TTC549 (cell line): ENCODE results near the gene NUTF2.

ENCODE experiments used
- FAIRE-seq: peaks from 2 replicates; lab custom pipeline; 2012; peaks lifted over from hg19 to GRCh38; lab: Jason Lieb, UNC

Gene NUTF2

GRCh38 chr16:67837811-67838210, 8.9 kb upstream of the NUTF2 start:
- FAIRE-seq: no peak

GRCh38 chr16:67841198-67841815, 5.4 kb upstream of the NUTF2 start:
- no peak for FAIRE-seq

- FAIRE-seq: no peak
Observed at GRCh38 chr16:67841816-67842508, 4.8 kb upstream of the NUTF2 start, which contains the start of gene THAP11. Gene THAP11 (plus strand): TSS chr16:67842320. CDS start chr16:67842555, 235 bp downstream.

GRCh38 chr16:67842509-67843342, 4.0 kb upstream of the NUTF2 start:
- FAIRE-seq: no peak

- FAIRE-seq: no peak
Observed at GRCh38 chr16:67843343-67843765, 3.4 kb upstream of the NUTF2 start.

GRCh38 chr16:67844497-67844896, 2.2 kb upstream of the NUTF2 start:
- no peak for FAIRE-seq

- FAIRE-seq: no peak
Observed at GRCh38 chr16:67845291-67846062, 1.3 kb upstream of the NUTF2 start.

DNA sequence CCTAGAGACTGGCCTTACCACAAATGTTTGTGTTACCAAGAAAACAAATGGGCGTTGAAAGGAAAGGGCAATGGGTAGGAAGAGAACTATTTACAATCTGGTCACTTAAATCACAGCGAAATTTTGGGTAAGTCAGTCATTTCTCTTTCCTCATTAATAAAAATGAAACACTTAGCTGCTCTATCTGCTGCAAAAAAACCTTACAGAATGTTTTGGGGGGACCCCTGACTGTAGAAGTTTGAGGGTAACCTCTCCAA, 742 bp upstream of the NUTF2 start:
- no peak for FAIRE-seq

DNA sequence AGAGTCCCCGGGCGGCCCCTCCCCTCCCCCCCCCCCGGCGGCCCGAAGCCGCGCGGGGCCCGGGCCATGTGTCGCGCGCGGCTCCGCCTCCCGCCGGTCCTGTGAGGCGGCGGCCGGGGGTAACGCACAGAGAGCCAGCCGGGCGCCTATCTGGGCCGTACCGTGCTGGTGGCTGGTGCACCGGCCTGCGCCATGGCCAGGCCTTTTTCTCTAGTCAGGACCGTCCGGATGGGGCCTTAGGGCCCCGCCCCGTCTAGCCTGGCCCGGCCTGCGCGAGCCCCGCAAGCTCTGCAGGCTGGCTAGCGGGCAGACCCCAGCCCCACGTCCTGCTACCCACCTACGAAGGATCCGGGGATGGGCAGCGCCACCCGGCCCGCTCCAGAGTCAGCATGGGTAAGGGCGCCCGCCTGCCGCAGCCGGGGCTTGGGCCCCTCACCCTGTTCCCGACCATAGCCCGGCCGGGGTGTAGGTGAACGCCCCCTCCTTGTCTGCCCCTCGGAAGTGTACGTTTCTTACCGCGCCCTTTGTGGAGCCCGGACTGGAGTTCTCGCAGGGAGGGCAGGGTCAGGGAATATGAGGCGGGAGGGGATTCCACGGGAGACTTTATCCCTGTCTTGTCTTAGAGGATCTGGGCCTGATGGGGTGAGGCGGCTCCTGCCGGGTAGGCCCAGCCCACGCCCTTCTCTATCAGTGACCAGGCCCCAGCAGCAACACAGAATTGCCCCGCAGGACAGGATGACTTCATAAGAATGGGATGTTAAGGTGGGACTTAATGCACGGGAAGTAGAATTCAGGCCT, 530 bp downstream of the NUTF2 start, which contains the start of gene CENPT:
CENPT (minus strand) TSS at position 630 of the 798 bp plus-strand sequence. CDS start 13,834 bp downstream, outside the sequence.
- no peak for FAIRE-seq

DNA sequence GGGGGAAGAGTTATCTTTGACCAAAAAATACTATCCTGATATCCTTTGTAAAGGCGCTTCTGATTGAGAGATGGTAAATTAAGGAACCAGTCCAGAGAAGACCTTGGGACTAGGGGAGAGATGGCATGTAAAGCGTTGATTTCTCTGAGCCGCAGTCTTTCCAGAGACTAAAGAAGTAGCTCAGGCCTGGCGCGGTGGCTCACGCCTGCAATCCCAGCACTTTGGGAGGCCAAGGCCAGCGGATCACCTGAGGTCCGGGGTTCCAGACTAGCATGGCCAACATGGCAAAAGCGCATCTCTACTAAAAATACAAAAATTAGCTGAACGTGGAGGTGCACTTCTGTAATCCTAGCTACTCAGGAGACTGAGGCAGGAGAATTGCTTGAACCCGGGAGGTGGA, 1.4 kb downstream of the NUTF2 start:
- no peak for FAIRE-seq

GRCh38 chr16:67853670-67854069, 6.9 kb downstream of the NUTF2 start:
- FAIRE-seq: no peak

GRCh38 chr16:67855789-67856188, 9.1 kb downstream of the NUTF2 start:
- FAIRE-seq: no peak

GRCh38 chr16:67856927-67857546, 10.3 kb downstream of the NUTF2 start:
- FAIRE-seq: no peak

GRCh38 chr16:67857547-67858233, 11.0 kb downstream of the NUTF2 start:
- FAIRE-seq: no peak

GRCh38 chr16:67858500-67858899, 11.8 kb downstream of the NUTF2 start:
- FAIRE-seq: no peak

GRCh38 chr16:67860589-67861398, 14.1 kb downstream of the NUTF2 start:
- no peak for FAIRE-seq

GRCh38 chr16:67861877-67862276, 15.1 kb downstream of the NUTF2 start:
- no peak for FAIRE-seq

- FAIRE-seq: no peak
Observed at GRCh38 chr16:67862623-67863583, 16.2 kb downstream of the NUTF2 start.
